T47D (cell line): ENCODE data around the gene VCAN.

Source experiments
- DNase-seq, 2 experiments: peaks; one replicate each; pipeline versions ENCODE4 v3.0.0 to v3.0.0-alpha.2; 2011 to 2012; ENCODE audit warnings: low read depth in 1 of 2, low spot score in 1 of 2
- JUND ChIP-seq: IDR thresholded peaks from 2 replicates; pipeline ENCODE4 v1.6.1; 2012; ENCODE audit warnings: low read depth
- in situ Hi-C: cut with HindIII; loops from 2 replicates; pipeline ENCODE4 v1.10.0; 2016; ENCODE audit warnings: low sequenced_read_pairs, low pct_unique_long_range_greater_than_20kb

The VCAN gene

DNA sequence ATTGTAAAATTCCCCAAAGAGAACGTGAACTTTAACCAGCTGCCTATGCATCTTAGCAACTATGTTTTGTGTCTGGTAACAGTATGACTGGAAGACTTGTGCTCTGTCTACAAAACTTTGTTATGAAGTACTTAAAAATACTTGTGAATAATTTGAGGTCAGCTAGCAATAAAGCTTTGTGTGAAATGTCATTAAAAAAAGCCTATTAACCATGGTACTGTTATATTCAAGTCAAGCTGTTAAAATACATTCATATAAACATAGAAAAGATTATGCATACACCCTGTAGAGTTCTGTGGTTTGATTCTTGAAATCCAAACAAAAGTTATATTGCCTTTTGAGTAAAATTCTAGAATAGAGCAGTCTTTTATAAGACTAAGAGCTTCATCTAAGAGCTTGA lies 60.1 kb downstream of the VCAN start:
- in situ Hi-C loops: no loop called here
- TF ChIP-seq JUND: no peak
- no peak for DNase-seq

- peak in 1 of 2 experiments; percentile 30 for DNase-seq
- in situ Hi-C loops: no loop called here
Observed at GRCh38 chr5:83538786-83539462, 67.4 kb downstream of the VCAN start.

GRCh38 chr5:83539463-83539790 lies 67.9 kb downstream of the VCAN start:
- in situ Hi-C loops: no loop called here

More at GRCh38 chr5:83538786-83539462, 67.4 kb downstream of the VCAN start:
- no peak for TF ChIP-seq JUND

GRCh38 chr5:83540105-83540504 lies 68.6 kb downstream of the VCAN start:
- no peak for DNase-seq
- in situ Hi-C loops: no loop called here
- no peak for TF ChIP-seq JUND

More at GRCh38 chr5:83539463-83539790, 67.9 kb downstream of the VCAN start:
- no peak for TF ChIP-seq JUND
- DNase-seq: no peak

GRCh38 chr5:83540783-83541182 lies 69.2 kb downstream of the VCAN start:
- no peak for TF ChIP-seq JUND
- in situ Hi-C loops: no loop called here
- DNase-seq: no peak

- in situ Hi-C loops: no loop called here
- no peak for DNase-seq
Observed at GRCh38 chr5:83542839-83543238, 71.3 kb downstream of the VCAN start.

DNA sequence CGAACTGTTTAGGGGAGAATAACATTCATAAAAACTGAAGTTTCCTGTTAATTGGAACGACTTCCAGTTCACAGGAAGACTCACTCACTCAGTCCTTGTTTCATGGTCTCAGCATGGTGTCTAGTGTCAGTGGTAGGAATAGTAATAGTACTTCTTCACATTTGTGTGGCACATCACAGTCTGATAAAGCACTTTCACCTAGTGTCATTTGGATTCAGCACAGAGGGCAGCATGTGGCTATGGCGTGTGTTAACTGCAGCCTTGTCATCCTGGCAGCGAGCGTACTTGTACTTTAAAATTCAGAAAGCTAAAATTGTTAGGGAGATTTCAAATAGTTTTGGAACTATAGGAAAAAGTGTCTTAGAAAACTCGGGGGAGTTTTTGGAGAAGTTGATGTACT lies 72.4 kb downstream of the VCAN start:
- no peak for DNase-seq
- in situ Hi-C loops: no loop called here
- TF ChIP-seq JUND: no peak

More at GRCh38 chr5:83542839-83543238, 71.3 kb downstream of the VCAN start:
- TF ChIP-seq JUND: no peak

GRCh38 chr5:83547161-83547560 lies 75.6 kb downstream of the VCAN start:
- no peak for TF ChIP-seq JUND
- no peak for DNase-seq
- in situ Hi-C loops: no loop called here

DNA sequence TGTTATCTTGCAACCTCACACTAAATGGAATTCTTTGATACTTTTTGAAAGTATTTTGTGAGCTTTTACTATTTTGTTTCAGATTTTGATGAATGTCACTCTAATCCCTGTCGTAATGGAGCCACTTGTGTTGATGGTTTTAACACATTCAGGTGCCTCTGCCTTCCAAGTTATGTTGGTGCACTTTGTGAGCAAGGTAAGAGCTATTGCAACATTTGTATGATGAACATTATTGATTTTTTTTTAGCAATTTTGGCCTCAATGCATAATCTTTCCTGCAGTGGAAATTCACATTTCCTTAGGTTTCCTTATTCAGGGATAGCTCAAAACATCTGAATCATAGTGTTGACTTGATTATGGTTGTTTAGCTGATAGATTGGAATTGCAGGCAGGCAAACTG lies 76.3 kb downstream of the VCAN start:
- TF ChIP-seq JUND: no peak
- DNase-seq: no peak
- in situ Hi-C loops: no loop called here

- no peak for DNase-seq
- no peak for TF ChIP-seq JUND
- in situ Hi-C loops: no loop called here
Observed at GRCh38 chr5:83548581-83548980, 77.0 kb downstream of the VCAN start.

GRCh38 chr5:83549076-83549475 lies 77.5 kb downstream of the VCAN start:
- in situ Hi-C loops: no loop called here
- TF ChIP-seq JUND: no peak
- DNase-seq: no peak

DNA sequence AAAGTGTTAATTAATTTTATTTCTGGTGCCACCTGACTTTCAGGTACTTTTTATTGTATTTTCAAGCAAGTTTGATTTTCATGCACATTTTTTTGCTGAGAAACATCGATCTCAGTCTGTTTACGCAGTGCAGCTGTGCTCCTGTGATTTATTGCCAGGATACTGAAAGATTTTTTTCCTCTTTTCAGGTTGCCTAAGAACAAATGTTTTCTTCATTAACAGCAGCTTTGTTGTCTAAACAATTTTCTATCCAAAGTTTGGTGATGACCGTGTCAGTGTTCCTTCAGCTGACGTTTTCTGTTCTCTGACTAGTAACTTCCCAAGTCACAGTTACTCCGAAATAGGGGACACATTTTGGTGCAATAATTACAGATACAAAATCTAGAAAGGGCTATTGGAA lies 78.1 kb downstream of the VCAN start:
- in situ Hi-C loops: no loop called here
- DNase-seq: no peak
- TF ChIP-seq JUND: no peak

DNA sequence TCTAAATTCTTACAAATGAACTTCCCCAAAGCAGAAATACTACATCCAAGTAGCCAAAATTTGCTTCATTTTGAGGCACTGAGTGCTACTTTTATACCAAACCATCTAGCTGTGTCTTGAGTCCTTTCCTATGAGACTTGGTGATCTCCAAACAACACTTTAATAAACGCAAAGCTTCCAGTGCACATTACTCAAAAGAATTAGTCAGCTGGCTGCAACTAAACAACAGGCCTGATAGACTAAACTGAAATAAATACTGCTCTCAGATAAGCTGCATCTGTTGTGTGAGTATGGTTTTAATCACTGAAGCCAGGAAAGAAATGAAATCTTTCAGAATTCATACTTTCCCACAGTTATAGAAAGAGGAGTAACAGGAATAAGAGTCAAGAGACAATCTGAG lies 80.3 kb downstream of the VCAN start:
- DNase-seq: no peak
- in situ Hi-C loops: no loop called here
- TF ChIP-seq JUND: no peak

- in situ Hi-C loops: no loop called here
Observed at GRCh38 chr5:83552275-83552674, 80.7 kb downstream of the VCAN start.

More at GRCh38 chr5:83552275-83552674, 80.7 kb downstream of the VCAN start:
- TF ChIP-seq JUND: no peak
- no peak for DNase-seq
